ENCODE measurements around the gene CDCA4.

CDCA4 gene

DNA sequence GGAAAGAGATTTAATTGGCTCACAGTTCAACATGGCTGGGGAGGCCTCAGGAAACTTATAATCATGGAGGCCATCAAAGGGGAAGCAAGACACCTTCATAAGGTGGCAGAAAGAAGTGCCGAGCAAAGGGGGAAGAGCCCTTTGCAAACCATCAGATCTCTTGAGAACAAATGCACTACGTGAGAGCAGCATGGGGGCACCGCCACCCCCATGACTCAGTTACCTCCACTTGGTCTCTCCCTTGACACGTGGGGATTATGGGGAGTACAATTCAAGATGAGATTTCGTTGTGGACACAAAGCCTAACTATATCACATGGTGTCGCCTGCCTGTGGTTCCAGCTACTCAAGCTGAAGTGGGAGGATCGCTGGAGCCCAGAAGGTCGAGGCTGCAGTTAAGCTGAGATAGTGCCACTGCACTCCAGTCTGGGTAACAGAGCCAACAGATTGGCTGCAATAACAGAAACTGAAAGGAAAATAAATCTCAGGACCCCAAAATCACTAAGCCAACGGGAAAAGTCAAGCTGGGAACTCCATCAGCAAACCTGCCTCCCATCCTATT is 10.0 kb upstream of the CDCA4 start:
- TF ChIP-seq, protein P1, sequence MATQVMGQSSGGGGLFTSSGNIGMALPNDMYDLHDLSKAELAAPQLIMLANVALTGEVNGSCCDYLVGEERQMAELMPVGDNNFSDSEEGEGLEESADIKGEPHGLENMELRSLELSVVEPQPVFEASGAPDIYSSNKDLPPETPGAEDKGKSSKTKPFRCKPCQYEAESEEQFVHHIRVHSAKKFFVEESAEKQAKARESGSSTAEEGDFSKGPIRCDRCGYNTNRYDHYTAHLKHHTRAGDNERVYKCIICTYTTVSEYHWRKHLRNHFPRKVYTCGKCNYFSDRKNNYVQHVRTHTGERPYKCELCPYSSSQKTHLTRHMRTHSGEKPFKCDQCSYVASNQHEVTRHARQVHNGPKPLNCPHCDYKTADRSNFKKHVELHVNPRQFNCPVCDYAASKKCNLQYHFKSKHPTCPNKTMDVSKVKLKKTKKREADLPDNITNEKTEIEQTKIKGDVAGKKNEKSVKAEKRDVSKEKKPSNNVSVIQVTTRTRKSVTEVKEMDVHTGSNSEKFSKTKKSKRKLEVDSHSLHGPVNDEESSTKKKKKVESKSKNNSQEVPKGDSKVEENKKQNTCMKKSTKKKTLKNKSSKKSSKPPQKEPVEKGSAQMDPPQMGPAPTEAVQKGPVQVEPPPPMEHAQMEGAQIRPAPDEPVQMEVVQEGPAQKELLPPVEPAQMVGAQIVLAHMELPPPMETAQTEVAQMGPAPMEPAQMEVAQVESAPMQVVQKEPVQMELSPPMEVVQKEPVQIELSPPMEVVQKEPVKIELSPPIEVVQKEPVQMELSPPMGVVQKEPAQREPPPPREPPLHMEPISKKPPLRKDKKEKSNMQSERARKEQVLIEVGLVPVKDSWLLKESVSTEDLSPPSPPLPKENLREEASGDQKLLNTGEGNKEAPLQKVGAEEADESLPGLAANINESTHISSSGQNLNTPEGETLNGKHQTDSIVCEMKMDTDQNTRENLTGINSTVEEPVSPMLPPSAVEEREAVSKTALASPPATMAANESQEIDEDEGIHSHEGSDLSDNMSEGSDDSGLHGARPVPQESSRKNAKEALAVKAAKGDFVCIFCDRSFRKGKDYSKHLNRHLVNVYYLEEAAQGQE (IDR thresholded peaks at IDR 0.05; ENCODE audit: insufficient read depth in 1 of 2, low read depth in 2 of 2, low read length in 2 of 2), result no peak
- TF ChIP-seq POLR2AphosphoS5 (IDR thresholded peaks at IDR 0.05; ENCODE audit: low read depth, low read length) (no peak), TAF1 (IDR thresholded peaks at IDR 0.05; ENCODE audit: borderline replicate concordance, insufficient read depth, low read length) (no peak), FOXP2 (optimal IDR thresholded peaks at IDR 0.05; ENCODE audit: borderline replicate concordance, extremely low read depth, extremely low read length, insufficient read depth) (no peak), SIN3A (IDR thresholded peaks at IDR 0.05; ENCODE audit: borderline replicate concordance, insufficient read depth, low read length) (no peak)

DNA sequence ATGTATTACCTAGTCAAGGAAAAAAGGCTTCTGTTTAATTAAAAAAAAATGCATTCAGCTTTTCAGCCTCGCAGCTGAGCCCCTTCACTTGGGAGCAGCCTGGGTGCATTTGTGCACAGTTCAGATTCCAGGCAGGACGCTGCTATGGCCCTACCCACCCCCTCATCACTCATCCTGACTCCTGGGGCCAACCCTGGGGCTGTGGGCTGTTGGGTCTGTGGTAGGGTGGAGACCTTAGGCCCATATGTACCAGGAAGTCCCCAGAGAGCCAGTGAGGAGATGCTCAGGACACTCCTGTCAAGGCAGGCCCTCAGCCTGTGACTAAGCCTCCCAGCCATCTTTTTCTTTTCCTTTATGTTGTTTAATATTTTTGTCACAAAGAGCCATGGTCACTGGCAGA is 9.3 kb upstream of the CDCA4 start:
- TF ChIP-seq SIN3A (IDR thresholded peaks at IDR 0.05; ENCODE audit: borderline replicate concordance, insufficient read depth, low read length), result no peak
- no peak for TF ChIP-seq POLR2AphosphoS5 (IDR thresholded peaks at IDR 0.05; ENCODE audit: low read depth, low read length)
- TF ChIP-seq, protein P1 (IDR thresholded peaks at IDR 0.05; ENCODE audit: insufficient read depth in 1 of 2, low read depth in 2 of 2, low read length in 2 of 2), result no peak
- no peak for TF ChIP-seq FOXP2 (optimal IDR thresholded peaks at IDR 0.05; ENCODE audit: borderline replicate concordance, extremely low read depth, extremely low read length, insufficient read depth)
- no peak for TF ChIP-seq TAF1 (IDR thresholded peaks at IDR 0.05; ENCODE audit: borderline replicate concordance, insufficient read depth, low read length)

DNA sequence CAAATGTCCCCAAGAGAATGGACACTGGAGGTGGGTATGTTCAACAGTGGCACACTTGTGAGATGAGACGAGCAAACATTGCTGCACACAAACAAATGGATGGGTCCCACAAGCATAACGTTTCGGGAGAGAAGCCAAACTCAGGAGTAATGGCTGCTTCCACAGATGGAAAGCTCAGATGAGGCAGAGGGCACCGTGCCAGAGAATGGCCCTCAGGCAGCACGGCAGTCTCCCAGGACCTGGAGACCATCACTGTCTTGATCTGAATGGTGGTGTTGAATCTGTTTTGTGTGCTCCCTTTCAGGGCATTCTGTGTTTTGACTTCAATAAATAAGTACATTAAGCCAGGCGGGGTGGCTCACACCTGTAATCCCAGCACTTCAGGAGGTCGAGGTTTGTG is 8.5 kb upstream of the CDCA4 start:
- TF ChIP-seq, protein P1 (IDR thresholded peaks at IDR 0.05; ENCODE audit: insufficient read depth in 1 of 2, low read depth in 2 of 2, low read length in 2 of 2), result no peak
- TF ChIP-seq FOXP2 (optimal IDR thresholded peaks at IDR 0.05; ENCODE audit: borderline replicate concordance, extremely low read depth, extremely low read length, insufficient read depth) (no peak), SIN3A (IDR thresholded peaks at IDR 0.05; ENCODE audit: borderline replicate concordance, insufficient read depth, low read length) (no peak), POLR2AphosphoS5 (IDR thresholded peaks at IDR 0.05; ENCODE audit: low read depth, low read length) (no peak), TAF1 (IDR thresholded peaks at IDR 0.05; ENCODE audit: borderline replicate concordance, insufficient read depth, low read length) (no peak)

DNA sequence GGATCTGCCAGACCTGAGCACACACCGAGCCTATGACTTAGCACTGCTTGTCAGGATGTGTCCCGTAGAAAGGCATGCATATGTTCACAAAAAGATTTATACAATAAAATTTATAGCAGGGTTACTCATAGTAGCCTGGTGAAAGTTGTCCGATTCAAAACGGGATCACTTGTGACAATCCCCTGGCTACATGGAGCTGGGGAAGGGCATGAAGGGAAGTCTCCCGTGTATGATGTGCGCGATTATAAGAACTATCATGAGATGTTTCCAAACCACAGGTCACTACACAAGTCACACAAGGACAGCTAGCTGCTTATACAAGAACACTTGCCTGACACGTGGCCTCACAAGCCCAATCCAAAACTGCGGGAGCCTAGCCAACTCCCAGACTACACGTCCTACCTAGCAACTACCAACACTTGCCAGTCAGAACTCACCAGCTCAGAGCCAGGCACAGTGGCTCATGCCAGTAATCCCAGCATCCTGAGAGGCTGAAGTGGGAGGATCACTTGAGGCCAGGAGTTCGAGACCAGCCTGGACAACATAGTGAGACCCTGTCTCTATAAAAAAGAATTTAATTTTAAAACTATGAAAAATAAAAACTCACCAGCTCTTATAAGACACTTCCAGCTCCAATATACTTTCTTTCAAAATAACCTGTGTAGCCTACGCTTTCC is 7.5 kb upstream of the CDCA4 start:
- TF ChIP-seq POLR2AphosphoS5 (IDR thresholded peaks at IDR 0.05; ENCODE audit: low read depth, low read length), result no peak
- TF ChIP-seq SIN3A (IDR thresholded peaks at IDR 0.05; ENCODE audit: borderline replicate concordance, insufficient read depth, low read length), result no peak
- TF ChIP-seq, protein P1 (IDR thresholded peaks at IDR 0.05; ENCODE audit: insufficient read depth in 1 of 2, low read depth in 2 of 2, low read length in 2 of 2), result no peak
- TF ChIP-seq TAF1 (IDR thresholded peaks at IDR 0.05; ENCODE audit: borderline replicate concordance, insufficient read depth, low read length), result no peak
- no peak for TF ChIP-seq FOXP2 (optimal IDR thresholded peaks at IDR 0.05; ENCODE audit: borderline replicate concordance, extremely low read depth, extremely low read length, insufficient read depth)
